A549 (cell line): Measurements from ENCODE around the gene CHCT1. TPM values are rescaled to one million over a fixed set of nuclear protein-coding genes. Genes with fewer than 3 reads are reported as not detected.

ENCODE experiments used
- ATAC-seq, 2 experiments: fragments of 200-7000 bp in 1 of 2; fragments of >200 bp in 1 of 2; cut with Nextera tagmentation in 1 of 2; cut with Tn5 transposase in 1 of 2; 3 replicates each; pipeline versions ENCODE4 v1.8.0 to v1.9.1; 2018 to 2020; ENCODE audit warnings: mild to moderate bottlenecking in 1 of 2, moderate library complexity in 1 of 2
- CTCF ChIA-PET: fragments of 300-600 bp; sonication (Branson Sonifier 250); formaldehyde crosslinking; extraction: SDS; loops from one replicate; lab custom pipeline; 2021; ENCODE audit warnings: antibody characterized with exemption, inconsistent platforms; lab: Yijun Ruan, JAX
- POLR2A ChIA-PET: fragments of 350-600 bp; formaldehyde crosslinking; extraction: SDS; loops from one replicate; lab custom pipeline; 2021; ENCODE audit warnings: antibody characterized with exemption, inconsistent platforms; lab: Yijun Ruan, JAX
- DNase-seq, 2 experiments: peaks; one replicate each; pipeline versions ENCODE4 v3.0.0 to v3.0.0-alpha.2; 2011 to 2016; ENCODE audit warnings: low read depth in 1 of 2, low spot score in 1 of 2
- FAIRE-seq: peaks from 2 replicates; lab custom pipeline; 2011; peaks lifted over from hg19 to GRCh38; lab: Jason Lieb, UNC
- H3K27ac ChIP-seq, 2 experiments: fragments of >200 bp; sonication (Bioruptor Twin); formaldehyde crosslinking; 3 replicates each; pipeline ENCODE4 v1.5.1; 2016 to 2017
- H3K4me1 ChIP-seq: fragments of >200 bp; sonication (Bioruptor Twin); formaldehyde crosslinking; 3 replicates; pipeline ENCODE4 v1.6.1; 2016
- H3K4me2 ChIP-seq: fragments of >200 bp; sonication (Bioruptor Twin); formaldehyde crosslinking; 3 replicates; pipeline ENCODE4 v1.6.1; 2016
- H3K4me3 ChIP-seq: fragments of >200 bp; sonication (Bioruptor Twin); formaldehyde crosslinking; 3 replicates; pipeline ENCODE4 v1.5.1; 2016
- H3K9me3 ChIP-seq: fragments of >200 bp; sonication (Bioruptor Twin); formaldehyde crosslinking; 3 replicates; pipeline ENCODE4 v1.6.1; 2016
- CBX8 ChIP-seq: fragments of 200-600 bp; sonication (generic); IDR thresholded peaks from 2 replicates; pipeline ENCODE4 v1.6.1; 2016
- CEBPB ChIP-seq, 2 experiments: fragments of >200 bp in 1 of 2; sonication (Bioruptor Twin) in 1 of 2; formaldehyde crosslinking in 1 of 2; IDR thresholded peaks; 2 replicates each; pipeline ENCODE4 v1.6.1; 2012 to 2016
- EHF ChIP-seq: fragments of 250-450 bp; sonication (Bioruptor Pico); IDR thresholded peaks from 2 replicates; pipeline ENCODE4 v1.5.0; 2020; ENCODE audit warnings: mild to moderate bottlenecking
- EP300 ChIP-seq, 2 experiments: fragments of >200 bp; sonication (Bioruptor Twin); formaldehyde crosslinking; IDR thresholded peaks; 2 replicates in 1 of 2; 3 replicates in 1 of 2; pipeline ENCODE4 v1.6.1; 2016 to 2017
- FOSB ChIP-seq: fragments of 250-450 bp; sonication (Bioruptor Pico); IDR thresholded peaks from 2 replicates; pipeline ENCODE4 v1.5.0; 2020; ENCODE audit warnings: mild to moderate bottlenecking, moderate library complexity
- FOSL2 ChIP-seq, 2 experiments: fragments of 450-650 bp in 1 of 2; fragments of >200 bp in 1 of 2; sonication (Bioruptor Twin) in 1 of 2; formaldehyde crosslinking; IDR thresholded peaks; 2 replicates each; pipeline versions ENCODE4 v1.5.0 to v1.6.1; 2016 to 2020; ENCODE audit warnings: mild to moderate bottlenecking in 1 of 2, moderate library complexity in 1 of 2
- FOXS1 ChIP-seq: fragments of 250-450 bp; sonication (Bioruptor Pico); IDR thresholded peaks from 2 replicates; pipeline ENCODE4 v1.5.0; 2020; ENCODE audit warnings: mild to moderate bottlenecking, moderate library complexity
- GATA3 ChIP-seq: IDR thresholded peaks from 2 replicates; pipeline ENCODE4 v1.6.1; 2012; ENCODE audit warnings: borderline replicate concordance
- HDAC2 ChIP-seq: fragments of 200-600 bp; sonication (generic); IDR thresholded peaks from 2 replicates; pipeline ENCODE4 v1.6.1; 2016
- HES2 ChIP-seq: fragments of >200 bp; sonication (Bioruptor Twin); formaldehyde crosslinking; IDR thresholded peaks from 2 replicates; pipeline ENCODE4 v1.6.1; 2016
- HEYL ChIP-seq: fragments of 250-450 bp; sonication (Bioruptor Pico); IDR thresholded peaks from 2 replicates; pipeline ENCODE4 v1.8.0; 2021; ENCODE audit warnings: mild to moderate bottlenecking, moderate library complexity
- HOXB5 ChIP-seq: fragments of 250-450 bp; sonication (Bioruptor Pico); IDR thresholded peaks from 2 replicates; pipeline ENCODE4 v1.5.0; 2020; ENCODE audit warnings: mild to moderate bottlenecking, moderate library complexity
- JUN ChIP-seq, 2 experiments: fragments of >200 bp; sonication (Bioruptor Twin); formaldehyde crosslinking; IDR thresholded peaks; 2 replicates in 1 of 2; 3 replicates in 1 of 2; pipeline ENCODE4 v1.6.1; 2016 to 2017
- KDM1A ChIP-seq: fragments of 200-600 bp; sonication (generic); IDR thresholded peaks from 2 replicates; pipeline ENCODE4 v1.6.1; 2016; ENCODE audit warnings: low read depth, mild to moderate bottlenecking
- KDM5A ChIP-seq: fragments of 200-600 bp; sonication (generic); IDR thresholded peaks from 2 replicates; pipeline ENCODE4 v1.6.1; 2016; ENCODE audit warnings: antibody characterized with exemption, mild to moderate bottlenecking
- MAFK ChIP-seq: fragments of 450-650 bp; IDR thresholded peaks from 2 replicates; pipeline ENCODE4 v1.6.1; 2014; ENCODE audit not compliant: partially characterized antibody
- MYC ChIP-seq: IDR thresholded peaks from 2 replicates; pipeline ENCODE4 v1.6.1; 2012; ENCODE audit warnings: mild to moderate bottlenecking, inconsistent platforms, low read length, improper control_type of control experiment, borderline replicate concordance
- NFE2L2 ChIP-seq: fragments of 150-350 bp; conservative IDR thresholded peaks from 2 replicates; pipeline ENCODE4 v1.6.1; 2014; ENCODE audit warnings: low read length
- NPAS2 ChIP-seq: fragments of 250-450 bp; sonication (Bioruptor Pico); IDR thresholded peaks from 2 replicates; pipeline ENCODE4 v1.8.0; 2022; ENCODE audit warnings: mild to moderate bottlenecking, moderate library complexity, borderline replicate concordance
- POLR2AphosphoS2 ChIP-seq: conservative IDR thresholded peaks from 2 replicates; pipeline ENCODE4 v1.6.1; 2012; ENCODE audit warnings: low read length, improper control_type of control experiment, inconsistent platforms
- REST ChIP-seq: fragments of 200-600 bp; sonication (generic); IDR thresholded peaks from 2 replicates; pipeline ENCODE4 v1.6.1; 2016; ENCODE audit warnings: antibody characterized with exemption, mild to moderate bottlenecking, moderate library complexity
- RNF2 ChIP-seq: fragments of 200-600 bp; sonication (generic); IDR thresholded peaks from 2 replicates; pipeline ENCODE4 v1.6.1; 2016; ENCODE audit warnings: low read depth, mild to moderate bottlenecking, antibody characterized with exemption, moderate library complexity, borderline replicate concordance
- SMC3 ChIP-seq: fragments of >200 bp; sonication (Bioruptor Twin); formaldehyde crosslinking; IDR thresholded peaks from 3 replicates; pipeline ENCODE4 v1.6.1; 2018; ENCODE audit warnings: inconsistent platforms
- SREBF2 ChIP-seq: fragments of 450-650 bp; IDR thresholded peaks from 2 replicates; pipeline ENCODE4 v1.6.1; 2014; ENCODE audit warnings: mild to moderate bottlenecking, moderate library complexity
- TP53 ChIP-seq: fragments of 250-450 bp; sonication (Bioruptor Pico); IDR thresholded peaks from 2 replicates; pipeline ENCODE4 v1.5.0; 2021; ENCODE audit warnings: mild to moderate bottlenecking, moderate library complexity
- ZC3H11A ChIP-seq: fragments of 450-650 bp; IDR thresholded peaks from 2 replicates; pipeline ENCODE4 v1.6.1; 2014; ENCODE audit warnings: antibody characterized with exemption, mild to moderate bottlenecking
- ZFP36 ChIP-seq: fragments of 450-650 bp; IDR thresholded peaks from 2 replicates; pipeline ENCODE4 v1.6.1; 2014; ENCODE audit warnings: borderline replicate concordance; ENCODE audit not compliant: partially characterized antibody
- ZNF302 ChIP-seq: fragments of 250-450 bp; sonication (Bioruptor Pico); IDR thresholded peaks from 2 replicates; pipeline ENCODE4 v1.9.0; 2021; ENCODE audit warnings: inconsistent platforms, mild to moderate bottlenecking, moderate library complexity
- WGBS: methylation state at CpG from one replicate; pipeline ENCODE4 v1.1.6; 2017; ENCODE audit errors: missing lambda C conversion rate; 5-methylcytosine and 5-hydroxymethylcytosine counted together
- polyA plus RNA-seq, 4 experiments: library from polyadenylated mRNA; depleted of rRNA in 3 of 4; stranded (reverse); fragments of >200 nt; fragmentation: RNase III in 1 of 4; extraction: RNeasy Plus Mini Kit Qiagen cat#74134 plus additional on column Dnase treatment in 1 of 4; gene quantifications; 2 replicates in 3 of 4; 3 replicates in 1 of 4; pipeline ENCODE4 v1.2.3, GENCODE V29; 2011 to 2017
- TF ChIP-seq, protein P1 (sequence below): IDR thresholded peaks from 2 replicates; pipeline ENCODE4 v1.6.1; 2012
- TF ChIP-seq, protein P2 (sequence below): fragments of 250-450 bp; sonication (Bioruptor Pico); IDR thresholded peaks from 2 replicates; pipeline ENCODE4 v1.5.0; 2021; ENCODE audit warnings: mild to moderate bottlenecking, moderate library complexity, borderline replicate concordance

Gene CHCT1
- polyA plus RNA-seq, 2 of the 4 experiments (the other 2 are of a cell fraction) = 0.10 TPM; not detected in 1

DNA sequence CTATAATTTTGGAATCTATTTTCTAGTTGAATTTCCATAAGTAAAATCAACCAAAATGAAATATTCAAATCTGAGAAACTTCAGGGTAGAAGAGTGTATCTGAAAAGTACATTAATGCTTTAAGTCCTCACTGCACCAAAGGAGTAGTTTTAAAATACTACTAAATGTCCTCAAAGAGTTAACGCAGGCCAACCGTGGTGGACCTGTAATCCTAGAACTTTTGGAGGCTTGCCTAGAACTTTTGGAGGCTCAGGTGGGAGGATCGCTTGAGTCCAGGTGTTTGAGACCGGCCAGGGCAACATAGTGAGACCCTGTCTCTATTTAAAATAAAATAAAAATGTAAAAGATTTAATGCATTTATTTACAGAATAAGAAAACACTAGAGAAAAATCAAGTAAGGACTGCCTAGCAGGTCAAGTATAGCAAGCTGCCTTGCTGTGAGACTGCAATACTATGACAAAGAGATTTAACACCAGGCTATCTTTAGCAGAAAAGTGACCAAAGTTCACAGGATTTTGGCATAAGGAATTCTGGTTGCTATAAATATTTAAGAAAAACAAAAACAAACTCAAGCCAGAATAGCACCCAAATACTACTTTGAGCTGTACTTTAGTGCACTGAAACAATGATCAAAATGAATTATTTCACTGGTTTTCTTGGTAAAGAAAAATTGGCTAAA, 41.0 kb downstream of the CHCT1 start:
- FAIRE-seq = no peak
- CTCF ChIA-PET = interaction anchor here (0.7 to 1.5 kb wide), 3 partner anchors 40 to 324 kb away, joined by 3 to 4 read pairs (median 3); no protein-coding TSS in a partner anchor
- no peak for ATAC-seq
- no peak overlapping the region for H3K27ac ChIP-seq
- WGBS = 83% methylated on average over 4 of the region's 4 CpGs
- TF ChIP-seq CEBPB (IDR thresholded peaks at IDR 0.05) (no peak), HDAC2 (no peak), MAFK (no peak), SREBF2 (no peak), POLR2AphosphoS2 (no peak), HOXB5 (CRISPR knock-in tag) (no peak), MYC (no peak), ZFP36 (no peak), FOSB (no peak), HES2 (no peak), TP53 (CRISPR knock-in tag) (no peak), FOXS1 (CRISPR knock-in tag) (no peak), FOSL2 (IDR thresholded peaks at IDR 0.05) (no peak), FOSL2 (CRISPR knock-in tag; IDR thresholded peaks at IDR 0.05) (no peak), RNF2 (no peak), ZC3H11A (no peak), JUN (IDR thresholded peaks at IDR 0.05) (no peak), HEYL (CRISPR knock-in tag) (no peak), KDM5A (no peak)
- TF ChIP-seq, protein P1, sequence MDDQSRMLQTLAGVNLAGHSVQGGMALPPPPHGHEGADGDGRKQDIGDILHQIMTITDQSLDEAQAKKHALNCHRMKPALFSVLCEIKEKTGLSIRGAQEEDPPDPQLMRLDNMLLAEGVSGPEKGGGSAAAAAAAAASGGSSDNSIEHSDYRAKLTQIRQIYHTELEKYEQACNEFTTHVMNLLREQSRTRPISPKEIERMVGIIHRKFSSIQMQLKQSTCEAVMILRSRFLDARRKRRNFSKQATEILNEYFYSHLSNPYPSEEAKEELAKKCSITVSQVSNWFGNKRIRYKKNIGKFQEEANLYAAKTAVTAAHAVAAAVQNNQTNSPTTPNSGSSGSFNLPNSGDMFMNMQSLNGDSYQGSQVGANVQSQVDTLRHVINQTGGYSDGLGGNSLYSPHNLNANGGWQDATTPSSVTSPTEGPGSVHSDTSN = no peak
- TF ChIP-seq, all 56 proteins: peak for 0
- Histone ChIP-seq H3K4me2 (no peak overlapping the region), H3K4me1 (peaks cover 2% of the 10 kb centered on the region), H3K9me3 (no peaks in the 10 kb centered on the region), H3K4me3 (no peak overlapping the region)
- POLR2A ChIA-PET = no interaction called here
- no peak for DNase-seq

GRCh38 chr17:60464343-60464742, 42.1 kb downstream of the CHCT1 start:
- H3K4me3 ChIP-seq = no peak overlapping the region
- DNase-seq = no peak
- no peak overlapping the region for H3K27ac ChIP-seq
- no peak for TF ChIP-seq NFE2L2
- TF ChIP-seq GATA3 = no peak
- TF ChIP-seq EHF (CRISPR knock-in tag) = no peak
- TF ChIP-seq POLR2AphosphoS2 = no peak
- TF ChIP-seq ZNF302 (CRISPR knock-in tag) = no peak
- TF ChIP-seq ZC3H11A = no peak
- TF ChIP-seq, protein P2, sequence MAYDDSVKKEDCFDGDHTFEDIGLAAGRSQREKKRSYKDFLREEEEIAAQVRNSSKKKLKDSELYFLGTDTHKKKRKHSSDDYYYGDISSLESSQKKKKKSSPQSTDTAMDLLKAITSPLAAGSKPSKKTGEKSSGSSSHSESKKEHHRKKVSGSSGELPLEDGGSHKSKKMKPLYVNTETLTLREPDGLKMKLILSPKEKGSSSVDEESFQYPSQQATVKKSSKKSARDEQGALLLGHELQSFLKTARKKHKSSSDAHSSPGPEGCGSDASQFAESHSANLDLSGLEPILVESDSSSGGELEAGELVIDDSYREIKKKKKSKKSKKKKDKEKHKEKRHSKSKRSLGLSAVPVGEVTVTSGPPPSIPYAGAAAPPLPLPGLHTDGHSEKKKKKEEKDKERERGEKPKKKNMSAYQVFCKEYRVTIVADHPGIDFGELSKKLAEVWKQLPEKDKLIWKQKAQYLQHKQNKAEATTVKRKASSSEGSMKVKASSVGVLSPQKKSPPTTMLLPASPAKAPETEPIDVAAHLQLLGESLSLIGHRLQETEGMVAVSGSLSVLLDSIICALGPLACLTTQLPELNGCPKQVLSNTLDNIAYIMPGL (CRISPR knock-in tag) = no peak
- no peak for TF ChIP-seq MYC
- TF ChIP-seq NPAS2 (CRISPR knock-in tag) = no peak
- no peak for TF ChIP-seq REST
- no peak for TF ChIP-seq EP300 (IDR thresholded peaks at IDR 0.05)
- no peak for TF ChIP-seq HEYL (CRISPR knock-in tag)
- no peak for TF ChIP-seq SMC3
- no peak for TF ChIP-seq CBX8
- TF ChIP-seq FOXS1 (CRISPR knock-in tag) = no peak
- TF ChIP-seq KDM1A = no peak
- TF ChIP-seq, all 56 proteins: peak for 0
- POLR2A ChIA-PET = no interaction called here
- FAIRE-seq (no peak), ATAC-seq (no peak)
- 98% methylated on average over 1 of the region's 1 CpG for WGBS
- Histone ChIP-seq H3K4me2 (no peak overlapping the region), H3K9me3 (no peaks in the 10 kb centered on the region), H3K4me1 (peaks cover 13% of the 10 kb centered on the region)
- CTCF ChIA-PET = interaction anchor here (1.0 to 1.5 kb wide), 3 partner anchors 28 to 325 kb away, joined by 3 to 4 read pairs (median 3); no protein-coding TSS in a partner anchor
